ENCODE results near the gene TNFSF9.

The TNFSF9 gene

GRCh38 chr19:6518145-6518911 is 12.5 kb upstream of the TNFSF9 start:
- TF ChIP-seq GATA2 (IDR thresholded peaks at IDR 0.05; ENCODE audit: low read depth, low read length) (no peak), GATA3 (IDR thresholded peaks at IDR 0.05; ENCODE audit: low read depth, low read length) (no peak)

DNA sequence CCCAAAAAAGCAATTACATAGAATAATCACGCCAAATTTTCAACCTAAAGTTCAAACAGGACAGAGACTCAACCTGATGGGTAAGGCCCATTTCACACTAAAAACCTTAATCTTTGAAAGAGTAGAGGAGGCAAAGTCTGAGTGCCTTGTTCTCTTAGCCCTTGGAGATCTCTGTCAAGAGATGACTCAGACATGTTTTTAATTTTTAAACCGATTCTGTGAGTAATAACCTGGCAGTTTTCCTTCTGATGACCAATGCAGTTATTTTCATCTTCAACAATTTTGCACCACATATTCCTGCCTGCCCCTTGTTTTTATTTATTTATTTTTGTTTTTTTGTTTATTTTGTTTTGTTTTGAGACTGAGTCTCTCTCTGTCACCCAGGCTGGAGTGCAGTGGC is 11.5 kb upstream of the TNFSF9 start:
- no peak for TF ChIP-seq GATA2 (IDR thresholded peaks at IDR 0.05; ENCODE audit: low read depth, low read length)
- no peak for TF ChIP-seq GATA3 (IDR thresholded peaks at IDR 0.05; ENCODE audit: low read depth, low read length)

GRCh38 chr19:6521718-6522646 is 8.8 kb upstream of the TNFSF9 start:
- TF ChIP-seq GATA2 (IDR thresholded peaks at IDR 0.05; ENCODE audit: low read depth, low read length): no peak
- TF ChIP-seq GATA3 (IDR thresholded peaks at IDR 0.05; ENCODE audit: low read depth, low read length): no peak

DNA sequence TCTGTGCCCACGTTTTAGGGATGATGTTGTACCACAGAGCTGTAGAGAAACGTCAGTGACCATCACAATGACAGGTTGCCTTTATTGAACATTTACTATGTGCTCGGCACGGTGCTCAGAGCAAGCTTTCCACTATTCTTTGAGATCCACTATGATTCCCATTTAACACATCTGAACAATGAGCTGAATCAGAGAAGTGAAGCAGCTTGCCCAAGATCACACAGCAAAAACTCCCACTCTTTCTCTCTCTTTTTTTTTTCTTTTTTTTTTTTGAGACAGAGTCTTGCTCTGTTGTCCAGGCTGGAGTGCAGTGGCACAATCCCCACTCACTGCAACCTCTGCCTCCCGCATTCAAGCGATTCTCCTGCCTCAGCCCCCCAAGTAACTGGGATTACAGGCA is 8.1 kb upstream of the TNFSF9 start:
- no peak for TF ChIP-seq GATA2 (IDR thresholded peaks at IDR 0.05; ENCODE audit: low read depth, low read length)
- TF ChIP-seq GATA3 (IDR thresholded peaks at IDR 0.05; ENCODE audit: low read depth, low read length): no peak

DNA sequence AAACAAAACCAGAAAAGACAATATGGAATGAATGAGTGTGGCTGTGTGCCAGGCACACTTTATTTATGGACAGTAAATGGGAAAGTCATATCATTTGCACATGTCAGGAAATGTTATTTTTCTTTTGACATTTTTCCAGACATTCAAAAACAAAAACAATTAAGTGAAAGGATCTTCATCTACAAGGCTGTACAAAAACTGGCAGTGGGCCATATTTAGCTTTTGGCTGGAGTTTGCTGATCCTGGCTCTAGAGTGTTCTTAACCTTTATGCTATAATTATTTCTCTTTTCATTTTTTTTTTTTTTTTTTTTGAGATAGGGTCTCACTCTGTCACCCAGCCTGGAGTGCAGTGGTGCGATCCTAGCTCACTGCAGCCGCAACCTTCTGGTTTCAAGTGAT is 6.5 kb upstream of the TNFSF9 start:
- no peak for TF ChIP-seq GATA3 (IDR thresholded peaks at IDR 0.05; ENCODE audit: low read depth, low read length)
- TF ChIP-seq GATA2 (IDR thresholded peaks at IDR 0.05; ENCODE audit: low read depth, low read length): no peak

DNA sequence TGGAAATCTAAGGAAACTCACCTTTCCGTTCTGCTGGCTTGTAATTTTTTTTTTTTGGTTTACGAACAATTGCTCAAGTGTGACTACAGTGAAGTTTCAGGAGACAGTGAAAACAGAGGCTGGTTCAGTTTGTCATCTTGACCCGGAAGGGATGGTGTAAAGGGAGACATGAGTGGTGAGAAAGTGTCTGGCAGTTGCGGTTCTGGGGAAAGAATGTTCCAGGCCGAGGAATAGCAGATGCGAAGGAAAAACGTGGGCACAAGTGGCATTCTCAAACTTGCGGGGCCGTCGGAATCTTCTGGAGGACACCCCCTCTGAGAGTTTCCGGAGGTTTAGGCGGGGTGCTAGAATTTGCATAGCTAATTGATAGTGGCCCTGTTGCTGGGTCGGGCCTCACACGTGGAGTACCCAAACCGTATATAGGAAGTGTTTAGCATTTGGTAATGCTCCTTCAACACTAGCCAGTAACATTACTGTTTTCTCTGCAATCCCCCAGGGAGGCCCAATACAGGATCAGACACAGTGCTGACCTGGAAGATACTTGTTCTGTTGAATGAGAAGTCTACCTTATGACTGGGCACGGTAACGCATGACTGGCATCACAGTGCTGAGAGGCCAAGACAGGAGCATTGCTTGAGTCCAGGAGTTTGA is 2.8 kb upstream of the TNFSF9 start:
- TF ChIP-seq GATA3 (IDR thresholded peaks at IDR 0.05; ENCODE audit: low read depth, low read length) (no peak), GATA2 (IDR thresholded peaks at IDR 0.05; ENCODE audit: low read depth, low read length) (no peak)

GRCh38 chr19:6528544-6529121 is 2.2 kb upstream of the TNFSF9 start:
- TF ChIP-seq GATA2 (IDR thresholded peaks at IDR 0.05; ENCODE audit: low read depth, low read length): no peak
- TF ChIP-seq GATA3 (IDR thresholded peaks at IDR 0.05; ENCODE audit: low read depth, low read length): no peak

DNA sequence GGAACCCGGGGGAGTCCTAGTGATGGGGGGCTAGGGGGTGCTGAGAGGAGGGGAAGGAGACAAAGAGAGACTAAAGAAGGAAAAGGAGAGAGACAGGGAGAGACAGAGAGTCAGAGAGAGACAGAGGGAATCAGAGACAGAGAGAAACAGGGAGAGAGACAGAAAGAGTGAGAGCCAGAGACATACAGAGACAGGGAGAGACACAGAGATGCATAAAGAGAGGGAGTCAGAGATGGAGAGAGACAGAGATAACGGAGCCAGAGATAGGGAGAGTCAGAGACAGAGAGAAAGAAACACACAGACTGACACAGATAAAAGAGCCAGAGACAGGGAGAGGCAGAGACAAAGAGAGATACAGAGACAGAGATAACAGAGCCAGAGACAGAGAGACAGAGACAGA is 1.5 kb upstream of the TNFSF9 start:
- TF ChIP-seq GATA3 (IDR thresholded peaks at IDR 0.05; ENCODE audit: low read depth, low read length) (no peak), GATA2 (IDR thresholded peaks at IDR 0.05; ENCODE audit: low read depth, low read length) (no peak)

DNA sequence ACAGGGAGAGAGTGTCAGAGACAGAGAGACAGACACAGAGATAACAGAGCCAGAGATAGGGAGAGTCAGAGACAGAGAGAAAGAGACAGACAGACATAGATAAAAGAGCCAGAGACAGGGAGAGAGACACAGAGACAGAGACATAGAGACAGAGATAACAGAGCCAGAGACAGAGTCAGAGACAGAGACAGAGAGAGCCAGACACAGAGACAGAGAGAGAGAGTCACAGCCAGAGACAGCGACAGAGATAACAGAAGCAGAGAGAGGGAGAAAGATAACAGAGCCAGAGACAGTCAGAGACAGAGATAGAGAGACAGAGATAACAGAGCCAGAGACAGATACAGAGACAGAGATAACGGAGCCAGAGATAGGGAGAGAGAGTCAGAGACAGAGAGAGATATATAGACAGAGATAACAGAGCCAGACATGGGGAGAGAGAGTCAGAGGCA is 865 bp upstream of the TNFSF9 start:
- TF ChIP-seq GATA3 (IDR thresholded peaks at IDR 0.05; ENCODE audit: low read depth, low read length) (no peak), GATA2 (IDR thresholded peaks at IDR 0.05; ENCODE audit: low read depth, low read length) (no peak)

- no peak for TF ChIP-seq GATA3 (IDR thresholded peaks at IDR 0.05; ENCODE audit: low read depth, low read length)
- TF ChIP-seq GATA2 (IDR thresholded peaks at IDR 0.05; ENCODE audit: low read depth, low read length): no peak
Observed at GRCh38 chr19:6531163-6531955, 533 bp downstream of the TNFSF9 start.

GRCh38 chr19:6531956-6532243 is 1.1 kb downstream of the TNFSF9 start:
- no peak for TF ChIP-seq GATA2 (IDR thresholded peaks at IDR 0.05; ENCODE audit: low read depth, low read length)
- no peak for TF ChIP-seq GATA3 (IDR thresholded peaks at IDR 0.05; ENCODE audit: low read depth, low read length)

DNA sequence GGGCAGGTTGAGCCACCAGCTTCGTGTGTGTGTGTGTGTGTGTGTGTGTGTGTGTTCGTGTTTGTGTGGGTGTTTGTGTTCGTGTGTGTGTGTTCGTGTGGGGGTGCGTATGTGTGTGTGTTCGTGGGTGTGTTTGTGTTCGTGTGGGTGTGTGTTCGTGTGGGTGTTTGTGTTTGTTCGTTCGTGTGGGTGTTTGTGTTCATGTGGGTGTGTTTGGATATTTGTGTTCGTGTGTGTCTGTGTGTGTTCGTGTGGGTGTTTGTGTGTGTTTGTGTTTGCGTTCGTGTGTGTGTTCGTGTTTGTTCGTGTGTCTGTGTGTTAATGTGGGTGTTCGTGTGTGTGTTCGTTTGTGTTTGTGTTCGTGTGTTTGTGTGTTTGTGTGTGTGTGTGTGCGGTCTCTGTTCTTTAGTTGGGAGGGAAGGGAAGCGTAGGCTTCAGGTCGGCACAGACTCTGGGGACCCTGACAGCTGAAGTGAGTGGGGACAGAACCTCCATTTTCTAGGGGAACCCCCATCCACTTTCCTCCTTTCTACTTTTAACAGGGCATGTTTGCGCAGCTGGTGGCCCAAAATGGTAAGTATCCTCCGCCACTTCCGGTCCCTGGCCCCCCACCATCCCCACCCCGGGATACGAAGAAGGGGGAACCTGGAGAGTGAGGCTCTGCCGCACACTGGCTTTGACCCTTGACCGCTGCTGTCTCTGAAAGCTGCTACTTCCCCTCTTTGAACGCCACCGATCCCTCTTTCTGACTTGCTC is 1.6 kb downstream of the TNFSF9 start:
- no peak for TF ChIP-seq GATA3 (IDR thresholded peaks at IDR 0.05; ENCODE audit: low read depth, low read length)
- no peak for TF ChIP-seq GATA2 (IDR thresholded peaks at IDR 0.05; ENCODE audit: low read depth, low read length)

DNA sequence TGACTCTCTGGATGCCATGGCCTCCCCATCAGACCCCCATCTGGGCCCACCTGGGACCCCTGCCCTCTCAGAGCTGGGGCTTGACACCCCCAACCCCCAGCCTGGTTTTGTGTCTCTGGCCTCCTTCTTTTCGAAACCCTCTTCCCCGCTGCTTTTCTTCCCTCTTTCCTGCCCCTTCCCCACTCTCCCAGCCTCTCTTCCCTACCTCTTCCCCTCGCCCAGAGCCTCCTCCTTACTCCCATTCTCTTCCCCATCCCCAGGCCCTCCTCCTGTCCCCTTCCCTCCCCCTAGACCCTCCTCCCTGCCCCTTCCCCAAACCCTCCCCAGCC is 2.1 kb downstream of the TNFSF9 start:
- TF ChIP-seq GATA2 (IDR thresholded peaks at IDR 0.05; ENCODE audit: low read depth, low read length): no peak
- TF ChIP-seq GATA3 (IDR thresholded peaks at IDR 0.05; ENCODE audit: low read depth, low read length): no peak
